Stimulated activated CD8-positive, alpha-beta memory T cell treated with anti-CD3 and anti-CD28 coated beads, Interleukin-4, amount 100 ng/mL, for 1 hour (primary cell): Measurements from ENCODE around the gene HOXC10.

Experiments used
- DNase-seq, 2 donors: peaks; one replicate each; pipeline ENCODE4 v3.0.0-alpha.2; 2020; ENCODE audit warnings: low read depth in 2 of 2, low spot score in 1 of 2

HOXC10 gene

GRCh38 chr12:54039417-54040147 is 54.6 kb downstream of the HOXC10 start:
- DNase-seq: no peak
